ENCODE data around the gene GLCE.

Gene GLCE

GRCh38 chr15:69318033-69318432, 157.6 kb downstream of the GLCE start:
- Histone ChIP-seq H2BK12ac (ENCODE audit: low read length) (no peak overlapping the region), H3K36me3 (ENCODE audit: control insufficient read depth in 1 of 2, insufficient read depth in 2 of 2, low read length in 2 of 2) (no peaks in the 10 kb centered on the region), H3K4ac (ENCODE audit: low read depth, low read length) (no peak overlapping the region), H2BK5ac (ENCODE audit: low read depth, low read length, poor library complexity) (no peak overlapping the region), H3K79me1 (ENCODE audit: low read length) (no peaks in the 10 kb centered on the region), H4K8ac (ENCODE audit: low read depth, low read length) (no peak overlapping the region), H2AFZ (ENCODE audit: insufficient read depth, low read length, poor library complexity) (no peak overlapping the region), H3K9me3 (ENCODE audit: insufficient read depth, low read depth, low read length) (no peaks in the 10 kb centered on the region), H3K23ac (ENCODE audit: low read length) (no peak overlapping the region), H3K79me2 (ENCODE audit: control insufficient read depth, insufficient read depth, low read length, poor library complexity) (no peaks in the 10 kb centered on the region), H4K12ac (ENCODE audit: low read depth, low read length) (no peak overlapping the region), H3K27me3 (ENCODE audit: insufficient read depth, low read length) (no peaks in the 10 kb centered on the region), H3K18ac (ENCODE audit: low read length) (no peak overlapping the region), H3K4me1 (ENCODE audit: control insufficient read depth in 1 of 2, insufficient read depth in 2 of 2, low read length in 2 of 2) (no peaks in the 10 kb centered on the region), H3K4me2 (ENCODE audit: low read length) (no peak overlapping the region), H3K4me3 (ENCODE audit: low read depth, low read length) (no peak overlapping the region), H3K27ac (ENCODE audit: low read depth, low read length) (no peak overlapping the region), H3K9ac (ENCODE audit: low read length) (no peak overlapping the region), H2BK120ac (ENCODE audit: insufficient read depth, low read length, poor library complexity) (no peak overlapping the region), H4K91ac (ENCODE audit: low read depth, low read length) (no peak overlapping the region), H3K14ac (ENCODE audit: low read length) (no peak overlapping the region), H2AK5ac (ENCODE audit: low read length) (no peak overlapping the region)
- WGBS (ENCODE audit: extremely low coverage, insufficient coverage, insufficient read length), result no CpG with 5 or more reads among the region's 7 CpGs
- no peak for DNase-seq

- Histone ChIP-seq H3K27me3 (ENCODE audit: insufficient read depth, low read length) (no peaks in the 10 kb centered on the region), H3K9ac (ENCODE audit: low read length) (no peak overlapping the region), H3K79me2 (ENCODE audit: control insufficient read depth, insufficient read depth, low read length, poor library complexity) (no peaks in the 10 kb centered on the region), H3K23ac (ENCODE audit: low read length) (no peak overlapping the region), H3K18ac (ENCODE audit: low read length) (no peak overlapping the region), H3K27ac (ENCODE audit: low read depth, low read length) (no peak overlapping the region), H4K8ac (ENCODE audit: low read depth, low read length) (no peak overlapping the region), H4K12ac (ENCODE audit: low read depth, low read length) (no peak overlapping the region), H3K4me2 (ENCODE audit: low read length) (no peak overlapping the region), H2AK5ac (ENCODE audit: low read length) (no peak overlapping the region), H2BK120ac (ENCODE audit: insufficient read depth, low read length, poor library complexity) (no peak overlapping the region), H3K4me1 (ENCODE audit: control insufficient read depth in 1 of 2, insufficient read depth in 2 of 2, low read length in 2 of 2) (no peaks in the 10 kb centered on the region), H3K9me3 (ENCODE audit: insufficient read depth, low read depth, low read length) (no peaks in the 10 kb centered on the region), H4K91ac (ENCODE audit: low read depth, low read length) (no peak overlapping the region), H2BK12ac (ENCODE audit: low read length) (no peak overlapping the region), H3K79me1 (ENCODE audit: low read length) (no peaks in the 10 kb centered on the region), H3K14ac (ENCODE audit: low read length) (no peak overlapping the region), H2AFZ (ENCODE audit: insufficient read depth, low read length, poor library complexity) (no peak overlapping the region), H3K4me3 (ENCODE audit: low read depth, low read length) (no peak overlapping the region), H3K4ac (ENCODE audit: low read depth, low read length) (no peak overlapping the region), H3K36me3 (ENCODE audit: control insufficient read depth in 1 of 2, insufficient read depth in 2 of 2, low read length in 2 of 2) (no peaks in the 10 kb centered on the region), H2BK5ac (ENCODE audit: low read depth, low read length, poor library complexity) (no peak overlapping the region)
- no peak for DNase-seq
- WGBS (ENCODE audit: extremely low coverage, insufficient coverage, insufficient read length), result no CpG with 5 or more reads among the region's 19 CpGs
Observed at GRCh38 chr15:69319384-69320375, 159.2 kb downstream of the GLCE start.

GRCh38 chr15:69320977-69321554, 160.6 kb downstream of the GLCE start:
- Histone ChIP-seq H2AK5ac (ENCODE audit: low read length) (no peak overlapping the region), H4K12ac (ENCODE audit: low read depth, low read length) (no peak overlapping the region), H3K79me1 (ENCODE audit: low read length) (no peaks in the 10 kb centered on the region), H3K79me2 (ENCODE audit: control insufficient read depth, insufficient read depth, low read length, poor library complexity) (no peaks in the 10 kb centered on the region), H2BK5ac (ENCODE audit: low read depth, low read length, poor library complexity) (no peak overlapping the region), H3K27me3 (ENCODE audit: insufficient read depth, low read length) (no peaks in the 10 kb centered on the region), H3K9ac (ENCODE audit: low read length) (no peak overlapping the region), H3K23ac (ENCODE audit: low read length) (no peak overlapping the region), H2BK120ac (ENCODE audit: insufficient read depth, low read length, poor library complexity) (no peak overlapping the region), H3K18ac (ENCODE audit: low read length) (no peak overlapping the region), H4K91ac (ENCODE audit: low read depth, low read length) (no peak overlapping the region), H2BK12ac (ENCODE audit: low read length) (no peak overlapping the region), H4K8ac (ENCODE audit: low read depth, low read length) (no peak overlapping the region), H3K4me3 (ENCODE audit: low read depth, low read length) (no peak overlapping the region), H3K36me3 (ENCODE audit: control insufficient read depth in 1 of 2, insufficient read depth in 2 of 2, low read length in 2 of 2) (no peaks in the 10 kb centered on the region), H3K4me1 (ENCODE audit: control insufficient read depth in 1 of 2, insufficient read depth in 2 of 2, low read length in 2 of 2) (no peaks in the 10 kb centered on the region), H2AFZ (ENCODE audit: insufficient read depth, low read length, poor library complexity) (no peak overlapping the region), H3K14ac (ENCODE audit: low read length) (no peak overlapping the region), H3K4ac (ENCODE audit: low read depth, low read length) (no peak overlapping the region), H3K27ac (ENCODE audit: low read depth, low read length) (no peak overlapping the region), H3K4me2 (ENCODE audit: low read length) (no peak overlapping the region), H3K9me3 (ENCODE audit: insufficient read depth, low read depth, low read length) (no peaks in the 10 kb centered on the region)
- DNase-seq, result no peak
- no CpG with 5 or more reads among the region's 7 CpGs for WGBS (ENCODE audit: extremely low coverage, insufficient coverage, insufficient read length)
